HFFc6 (cell line): ENCODE data around the gene RFWD3. TPM values are rescaled to one million over a fixed set of nuclear protein-coding genes. Genes with fewer than 3 reads are reported as not detected.
A peak's percentile ranks its signal among the peaks of the same experiment; 100 is the strongest.

Source experiments
- DNase-seq: peaks from one replicate; pipeline ENCODE4 v3.0.0-alpha.2; 2018
- H3K27ac Mint-ChIP-seq: 2 replicates; pipeline ENCODE4 v1.8.0; 2020; ENCODE audit warnings: mild to moderate bottlenecking, mixed read lengths
- H3K27me3 Mint-ChIP-seq: 2 replicates; pipeline ENCODE4 v1.8.0; 2021; ENCODE audit warnings: mild to moderate bottlenecking, moderate library complexity, mixed read lengths; ENCODE audit not compliant: insufficient read depth
- H3K36me3 Mint-ChIP-seq: 2 replicates; pipeline ENCODE4 v1.8.0; 2021; ENCODE audit warnings: low read depth, mixed read lengths
- H3K4me1 Mint-ChIP-seq: 2 replicates; pipeline ENCODE4 v1.8.0; 2020; ENCODE audit warnings: low read depth, mixed read lengths
- H3K4me3 Mint-ChIP-seq: 2 replicates; pipeline ENCODE4 v1.8.0; 2020; ENCODE audit warnings: mild to moderate bottlenecking, moderate library complexity, mixed read lengths
- H3K9me3 Mint-ChIP-seq: 2 replicates; pipeline ENCODE4 v1.8.0; 2020; ENCODE audit warnings: mild to moderate bottlenecking, mixed read lengths
- total RNA-seq, 6 experiments: library from RNA; stranded (reverse); fragmentation: NEBNext Ultra II Directional; extraction: Animal tissue kit (Norgen Biotek cat#: 25700); gene quantifications; 2 replicates in 1 of 6; 3 replicates in 5 of 6; pipeline ENCODE4 v1.2.3, GENCODE V29; 2021
- TF ChIP-seq, protein P1 (sequence below): fragments of 200-600 bp; sonication (generic); IDR thresholded peaks from 2 replicates; pipeline ENCODE4 v1.5.0; 2021; ENCODE audit warnings: antibody characterized with exemption, mild to moderate bottlenecking

The RFWD3 gene
- total RNA-seq, 6 experiments from 2014 or later, result 27.2 to 44.4 (median 42.9) TPM

DNA sequence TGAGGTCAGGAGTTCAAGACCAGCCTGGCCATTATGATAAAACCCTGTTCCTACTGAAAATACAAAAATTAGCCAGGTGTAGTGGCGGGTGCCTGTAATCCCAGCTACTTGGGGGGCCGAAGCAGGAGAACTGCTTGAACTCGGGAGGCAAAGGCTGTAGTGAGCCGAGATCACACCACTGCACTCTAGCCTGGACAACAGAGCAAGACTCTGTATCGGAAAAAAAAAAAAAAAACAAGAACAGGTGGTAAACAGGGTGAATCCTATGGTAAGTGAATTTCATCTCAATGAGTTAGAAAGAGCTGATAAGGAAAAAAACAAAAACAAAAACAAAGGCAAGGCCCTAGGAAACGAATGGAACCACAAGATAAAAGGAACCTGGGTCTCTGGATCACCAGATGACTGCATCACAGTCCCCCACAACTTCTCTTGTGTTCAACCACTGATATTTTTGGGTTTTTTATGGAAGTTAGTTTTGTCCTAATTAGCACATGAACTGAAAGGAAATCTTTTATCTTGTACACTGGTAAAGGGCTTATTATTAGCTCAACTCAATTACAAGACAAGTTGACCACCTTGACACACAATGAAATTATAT, 80.7 kb downstream of the RFWD3 start:
- Mint-ChIP-seq H3K36me3 (peaks cover 11% of the 10 kb centered on the region), H3K9me3 (no peaks in the 10 kb centered on the region), H3K27ac (no peak overlapping the region), H3K27me3 (no peaks in the 10 kb centered on the region), H3K4me3 (no peak overlapping the region), H3K4me1 (peaks cover 24% of the 10 kb centered on the region)
- TF ChIP-seq, protein P1, sequence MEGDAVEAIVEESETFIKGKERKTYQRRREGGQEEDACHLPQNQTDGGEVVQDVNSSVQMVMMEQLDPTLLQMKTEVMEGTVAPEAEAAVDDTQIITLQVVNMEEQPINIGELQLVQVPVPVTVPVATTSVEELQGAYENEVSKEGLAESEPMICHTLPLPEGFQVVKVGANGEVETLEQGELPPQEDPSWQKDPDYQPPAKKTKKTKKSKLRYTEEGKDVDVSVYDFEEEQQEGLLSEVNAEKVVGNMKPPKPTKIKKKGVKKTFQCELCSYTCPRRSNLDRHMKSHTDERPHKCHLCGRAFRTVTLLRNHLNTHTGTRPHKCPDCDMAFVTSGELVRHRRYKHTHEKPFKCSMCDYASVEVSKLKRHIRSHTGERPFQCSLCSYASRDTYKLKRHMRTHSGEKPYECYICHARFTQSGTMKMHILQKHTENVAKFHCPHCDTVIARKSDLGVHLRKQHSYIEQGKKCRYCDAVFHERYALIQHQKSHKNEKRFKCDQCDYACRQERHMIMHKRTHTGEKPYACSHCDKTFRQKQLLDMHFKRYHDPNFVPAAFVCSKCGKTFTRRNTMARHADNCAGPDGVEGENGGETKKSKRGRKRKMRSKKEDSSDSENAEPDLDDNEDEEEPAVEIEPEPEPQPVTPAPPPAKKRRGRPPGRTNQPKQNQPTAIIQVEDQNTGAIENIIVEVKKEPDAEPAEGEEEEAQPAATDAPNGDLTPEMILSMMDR, result no peak
- no peak for DNase-seq

DNA sequence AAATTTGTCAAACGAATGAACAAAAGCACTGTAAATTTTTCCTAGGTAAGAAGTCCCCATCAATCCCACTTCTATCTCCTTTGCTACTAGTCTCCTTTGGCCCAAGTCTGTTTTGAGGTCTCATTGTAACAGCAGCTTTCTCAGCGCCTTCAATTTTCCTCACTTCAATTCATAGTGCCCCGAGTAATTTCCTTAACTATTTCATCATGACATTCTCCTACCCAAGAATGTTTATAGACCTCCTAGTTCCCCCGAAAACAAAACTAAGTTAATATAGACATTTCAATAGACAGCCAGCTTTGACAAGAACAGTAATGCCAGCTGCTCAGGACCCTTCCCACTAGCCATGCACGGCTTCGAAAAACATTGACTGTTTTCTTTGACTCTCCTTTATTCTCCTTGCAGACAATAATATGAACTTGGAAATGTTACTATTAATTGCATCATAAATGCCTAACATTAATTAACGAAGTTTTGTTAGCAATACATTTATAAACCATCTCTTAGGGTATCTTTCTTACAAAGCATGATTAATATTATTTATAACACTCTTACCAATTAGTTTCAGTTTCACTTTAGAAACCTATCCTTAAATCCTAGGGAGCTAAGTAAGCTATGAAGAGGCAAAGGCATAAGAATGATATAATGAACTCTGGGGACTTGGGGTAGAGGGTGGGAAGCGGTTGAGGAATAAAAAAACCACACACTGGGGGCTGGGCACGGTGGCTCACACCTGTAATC, 82.6 kb downstream of the RFWD3 start:
- Mint-ChIP-seq H3K27ac (no peak overlapping the region; the same call in 1 of the 2 replicates), H3K27me3 (no peaks in the 10 kb centered on the region), H3K4me3 (no peak overlapping the region), H3K4me1 (peaks cover 32% of the 10 kb centered on the region), H3K36me3 (peaks cover 11% of the 10 kb centered on the region), H3K9me3 (no peaks in the 10 kb centered on the region)
- no peak for DNase-seq
- TF ChIP-seq, protein P1, result no peak

DNA sequence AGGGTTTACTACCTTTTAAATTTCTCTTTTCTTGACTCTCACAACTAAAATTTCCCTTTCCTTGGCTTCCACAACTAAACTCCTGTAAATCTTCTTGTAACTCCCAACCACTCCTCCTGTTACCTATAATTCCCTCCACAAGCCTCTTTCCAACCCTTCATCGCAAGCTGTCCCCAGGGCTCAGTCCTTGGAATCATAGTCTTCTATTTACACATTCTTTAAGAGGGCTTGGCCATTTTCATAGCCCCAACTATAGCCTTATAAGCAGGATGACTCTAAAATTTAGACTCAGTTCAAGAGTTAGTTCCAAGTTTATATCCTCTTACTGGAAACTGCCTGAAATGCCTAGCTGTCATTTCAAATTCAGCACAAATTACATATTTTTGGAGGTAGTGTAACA, 83.7 kb downstream of the RFWD3 start:
- TF ChIP-seq, protein P1, result no peak
- Mint-ChIP-seq H3K27me3 (no peaks in the 10 kb centered on the region), H3K9me3 (no peaks in the 10 kb centered on the region), H3K4me3 (no peak overlapping the region), H3K36me3 (peaks cover 11% of the 10 kb centered on the region), H3K27ac (peak overlapping the region; percentile 27), H3K4me1 (peaks cover 43% of the 10 kb centered on the region)
- DNase-seq, result no peak

DNA sequence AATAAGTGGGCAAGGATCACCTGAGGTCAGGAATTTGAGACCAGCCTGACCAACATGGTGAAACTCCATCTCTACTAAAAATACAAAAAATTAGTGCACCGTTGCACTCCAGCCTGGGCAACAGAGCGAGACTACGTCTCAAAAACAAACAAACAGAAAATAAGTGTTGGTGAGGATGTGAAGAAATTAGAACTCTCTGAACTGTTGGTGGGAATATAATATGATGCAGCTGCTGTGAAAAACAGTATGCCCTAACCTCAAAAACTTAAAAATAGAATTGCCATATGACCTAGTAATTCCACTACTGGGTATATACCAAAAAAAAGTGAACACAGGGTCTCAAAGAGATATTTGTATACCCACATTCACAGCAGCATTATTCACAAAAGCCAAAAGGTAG, 85.8 kb downstream of the RFWD3 start:
- no peak overlapping the region for H3K4me3 Mint-ChIP-seq
- TF ChIP-seq, protein P1, result no peak
- no peak for DNase-seq
- H3K27ac Mint-ChIP-seq, result no peak overlapping the region
- H3K4me1 Mint-ChIP-seq, result peaks cover 50% of the 10 kb centered on the region
- H3K27me3 Mint-ChIP-seq, result no peaks in the 10 kb centered on the region
- H3K9me3 Mint-ChIP-seq, result no peaks in the 10 kb centered on the region
- peaks cover 5% of the 10 kb centered on the region; the same call in 1 of the 2 replicates for H3K36me3 Mint-ChIP-seq

DNA sequence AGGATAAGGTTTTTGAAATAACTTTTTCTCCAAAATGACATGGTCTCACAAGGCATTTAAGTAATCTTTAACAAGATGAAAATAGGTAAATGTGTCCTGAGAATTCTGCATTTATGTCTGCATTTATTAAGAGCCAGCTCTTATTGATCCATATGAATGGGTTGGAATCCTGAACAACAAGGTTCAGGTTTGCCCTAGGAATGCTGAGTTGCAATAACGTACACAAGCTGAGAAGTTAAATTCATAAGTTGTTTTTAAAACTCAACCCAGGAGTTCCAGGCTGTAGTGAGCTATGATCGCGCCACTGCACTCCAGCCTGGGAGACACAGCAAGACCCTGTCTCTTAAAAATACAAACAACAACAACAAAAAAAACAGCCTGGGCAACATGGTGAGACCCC, 87.8 kb downstream of the RFWD3 start:
- no peak overlapping the region for H3K27ac Mint-ChIP-seq
- no peak overlapping the region for H3K4me3 Mint-ChIP-seq
- TF ChIP-seq, protein P1, result no peak
- DNase-seq, result no peak
- no peaks in the 10 kb centered on the region for H3K9me3 Mint-ChIP-seq
- peaks cover 42% of the 10 kb centered on the region for H3K4me1 Mint-ChIP-seq
- H3K36me3 Mint-ChIP-seq, result no peaks in the 10 kb centered on the region
- no peaks in the 10 kb centered on the region for H3K27me3 Mint-ChIP-seq
